Vagina (tissue), 2 donors: ENCODE data around the gene DNAJC9.

ENCODE experiments used
- POLR2A ChIP-seq, 2 donors: fragments of 450-650 bp; IDR thresholded peaks; one replicate each; pipeline ENCODE4 v1.6.1; 2017; ENCODE audit warnings: antibody characterized with exemption in 2 of 2, mild to moderate bottlenecking in 2 of 2, moderate library complexity in 2 of 2
- POLR2AphosphoS5 ChIP-seq, 2 donors: sonication (generic); formaldehyde crosslinking; IDR thresholded peaks; one replicate each; pipeline ENCODE4 v1.9.0; 2017; ENCODE audit warnings: antibody characterized with exemption in 2 of 2, mild to moderate bottlenecking in 2 of 2, low read depth in 1 of 2; ENCODE audit not compliant: insufficient read depth in 1 of 2
- TF ChIP-seq, protein P1 (sequence below), 3 experiments: fragments of 450-650 bp in 2 of 3; fragments of 200-600 bp in 1 of 3; sonication (generic) in 1 of 3; IDR thresholded peaks; one replicate each; pipeline ENCODE4 v1.5.1; 2017 to 2019; ENCODE audit warnings: antibody characterized with exemption in 3 of 3, mild to moderate bottlenecking in 2 of 3, moderate library complexity in 2 of 3

DNA sequence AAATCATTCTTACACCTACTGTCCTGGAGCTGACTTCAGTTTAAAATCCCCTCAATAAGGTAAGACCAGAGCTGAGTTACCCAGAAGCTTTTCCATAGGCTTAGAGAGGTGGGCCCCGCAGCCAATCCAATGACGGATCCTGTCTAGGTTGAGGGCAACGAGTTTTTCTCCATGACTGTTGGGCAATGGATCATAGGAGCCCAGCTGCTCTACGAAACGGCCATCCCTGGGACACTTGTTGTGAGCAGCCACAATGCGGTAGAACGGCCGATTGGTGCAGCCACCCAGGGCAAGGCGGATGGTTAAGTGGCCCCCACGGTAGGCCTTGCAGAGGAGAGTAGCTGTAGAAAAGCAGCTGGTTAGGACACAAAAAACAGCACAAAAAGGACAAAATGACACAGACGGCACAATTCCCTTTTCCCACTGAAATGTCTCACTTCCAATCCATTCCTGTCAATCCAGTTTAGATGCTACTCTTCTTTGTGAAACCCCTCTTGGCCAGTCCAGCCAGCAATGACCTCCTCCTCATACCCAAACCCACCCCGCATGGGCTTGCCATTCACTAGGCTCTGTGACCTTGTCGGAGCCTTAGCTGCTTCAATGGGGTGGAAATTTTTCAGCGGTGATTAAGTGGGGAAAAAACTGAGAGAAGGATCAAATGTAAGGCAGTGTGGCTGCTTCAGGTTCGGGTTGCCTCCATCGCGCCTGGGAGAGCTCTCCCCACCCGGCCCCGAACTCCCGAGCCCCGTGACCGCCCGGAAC, 4.8 kb upstream of the DNAJC9 start:
- TF ChIP-seq POLR2AphosphoS5 (IDR thresholded peaks at IDR 0.05; ENCODE audit: insufficient read depth in 1 of 2, low read depth in 1 of 2) (no peak), POLR2A (IDR thresholded peaks at IDR 0.05) (no peak)
- TF ChIP-seq, protein P1, sequence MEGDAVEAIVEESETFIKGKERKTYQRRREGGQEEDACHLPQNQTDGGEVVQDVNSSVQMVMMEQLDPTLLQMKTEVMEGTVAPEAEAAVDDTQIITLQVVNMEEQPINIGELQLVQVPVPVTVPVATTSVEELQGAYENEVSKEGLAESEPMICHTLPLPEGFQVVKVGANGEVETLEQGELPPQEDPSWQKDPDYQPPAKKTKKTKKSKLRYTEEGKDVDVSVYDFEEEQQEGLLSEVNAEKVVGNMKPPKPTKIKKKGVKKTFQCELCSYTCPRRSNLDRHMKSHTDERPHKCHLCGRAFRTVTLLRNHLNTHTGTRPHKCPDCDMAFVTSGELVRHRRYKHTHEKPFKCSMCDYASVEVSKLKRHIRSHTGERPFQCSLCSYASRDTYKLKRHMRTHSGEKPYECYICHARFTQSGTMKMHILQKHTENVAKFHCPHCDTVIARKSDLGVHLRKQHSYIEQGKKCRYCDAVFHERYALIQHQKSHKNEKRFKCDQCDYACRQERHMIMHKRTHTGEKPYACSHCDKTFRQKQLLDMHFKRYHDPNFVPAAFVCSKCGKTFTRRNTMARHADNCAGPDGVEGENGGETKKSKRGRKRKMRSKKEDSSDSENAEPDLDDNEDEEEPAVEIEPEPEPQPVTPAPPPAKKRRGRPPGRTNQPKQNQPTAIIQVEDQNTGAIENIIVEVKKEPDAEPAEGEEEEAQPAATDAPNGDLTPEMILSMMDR (IDR thresholded peaks at IDR 0.05) = no peak
